ENCODE data around the gene EXD1. TPM values are rescaled to one million over a fixed set of nuclear protein-coding genes. Genes with fewer than 3 reads are reported as not detected.
"Not testable (repeated sequence)": the region's sequence is repeated elsewhere in the genome, so short reads cannot be mapped to it uniquely, and the experiment has no call there.

EXD1 gene
- total RNA-seq, 1 experiment from 2014 or later: 0.37 TPM

DNA sequence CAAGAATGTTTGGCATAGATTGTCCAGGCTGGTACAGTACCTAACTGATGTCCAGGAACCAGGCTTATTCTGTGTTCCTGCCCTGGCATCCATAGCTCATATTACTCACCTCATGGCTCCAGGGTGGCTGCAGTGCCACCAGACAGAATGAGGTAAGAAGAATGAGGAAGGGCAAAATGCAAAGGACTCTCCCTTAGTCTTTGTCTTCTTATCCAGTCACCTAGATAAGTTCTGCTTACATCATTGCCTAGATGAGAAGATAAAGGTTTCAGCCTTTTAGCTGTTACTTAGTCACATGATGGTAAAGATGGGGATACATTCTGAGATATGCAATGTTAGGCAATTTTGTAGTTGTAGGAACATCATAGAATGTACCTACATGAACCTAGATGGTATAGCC, 46.3 kb upstream of the EXD1 start:
- ChIA-PET CTCF (no interaction called here), POLR2A (interaction anchor here (1.2 kb wide), 1 partner anchor 20 kb away, joined by 4 read pairs; no protein-coding TSS in a partner anchor)
- BruUV-seq (replicated peaks): no TSS peak
- DNase-seq (ENCODE audit: unreplicated experiment): no peak
- Mint-ChIP-seq H3K27me3 (ENCODE audit: insufficient read depth, unreplicated experiment) (no peaks in the 10 kb centered on the region), H3K27ac (ENCODE audit: low read depth, unreplicated experiment) (no peak overlapping the region), H3K4me1 (ENCODE audit: insufficient read depth, unreplicated experiment) (peaks cover 8% of the 10 kb centered on the region), H3K9me3 (ENCODE audit: unreplicated experiment) (no peaks in the 10 kb centered on the region), H3K36me3 (ENCODE audit: insufficient read depth, unreplicated experiment) (peaks cover 68% of the 10 kb centered on the region), H3K4me3 (ENCODE audit: unreplicated experiment) (no peak overlapping the region)
- TF ChIP-seq, protein P1, sequence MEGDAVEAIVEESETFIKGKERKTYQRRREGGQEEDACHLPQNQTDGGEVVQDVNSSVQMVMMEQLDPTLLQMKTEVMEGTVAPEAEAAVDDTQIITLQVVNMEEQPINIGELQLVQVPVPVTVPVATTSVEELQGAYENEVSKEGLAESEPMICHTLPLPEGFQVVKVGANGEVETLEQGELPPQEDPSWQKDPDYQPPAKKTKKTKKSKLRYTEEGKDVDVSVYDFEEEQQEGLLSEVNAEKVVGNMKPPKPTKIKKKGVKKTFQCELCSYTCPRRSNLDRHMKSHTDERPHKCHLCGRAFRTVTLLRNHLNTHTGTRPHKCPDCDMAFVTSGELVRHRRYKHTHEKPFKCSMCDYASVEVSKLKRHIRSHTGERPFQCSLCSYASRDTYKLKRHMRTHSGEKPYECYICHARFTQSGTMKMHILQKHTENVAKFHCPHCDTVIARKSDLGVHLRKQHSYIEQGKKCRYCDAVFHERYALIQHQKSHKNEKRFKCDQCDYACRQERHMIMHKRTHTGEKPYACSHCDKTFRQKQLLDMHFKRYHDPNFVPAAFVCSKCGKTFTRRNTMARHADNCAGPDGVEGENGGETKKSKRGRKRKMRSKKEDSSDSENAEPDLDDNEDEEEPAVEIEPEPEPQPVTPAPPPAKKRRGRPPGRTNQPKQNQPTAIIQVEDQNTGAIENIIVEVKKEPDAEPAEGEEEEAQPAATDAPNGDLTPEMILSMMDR (IDR thresholded peaks at IDR 0.05; ENCODE audit: unreplicated experiment): no peak
- intact Hi-C loops (cut with micrococcal nuclease): no loop called here

DNA sequence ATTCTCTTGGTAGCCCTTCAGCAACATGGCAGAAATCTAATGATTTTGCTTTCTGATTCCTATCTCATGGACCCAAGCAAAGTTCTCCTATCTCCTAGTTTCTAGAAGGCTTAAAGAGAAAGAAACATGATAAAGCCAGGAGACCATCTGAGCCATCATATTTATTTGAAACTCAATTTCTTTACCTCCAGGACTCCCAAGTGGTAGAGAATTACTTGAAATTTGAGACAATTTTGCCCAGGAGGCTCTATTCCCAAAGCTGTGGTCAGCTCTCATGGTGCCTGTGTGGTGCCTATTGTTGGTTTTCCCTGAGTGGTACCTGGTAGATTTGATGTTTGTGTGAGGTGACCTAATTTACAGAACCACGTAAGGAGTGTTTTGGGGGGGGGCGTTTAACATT, 39.3 kb upstream of the EXD1 start:
- no peak for DNase-seq (ENCODE audit: unreplicated experiment)
- Mint-ChIP-seq H3K27ac (ENCODE audit: low read depth, unreplicated experiment) (no peak overlapping the region), H3K4me1 (ENCODE audit: insufficient read depth, unreplicated experiment) (no peaks in the 10 kb centered on the region), H3K9me3 (ENCODE audit: unreplicated experiment) (no peaks in the 10 kb centered on the region), H3K4me3 (ENCODE audit: unreplicated experiment) (no peak overlapping the region), H3K36me3 (ENCODE audit: insufficient read depth, unreplicated experiment) (peaks cover 78% of the 10 kb centered on the region), H3K27me3 (ENCODE audit: insufficient read depth, unreplicated experiment) (no peaks in the 10 kb centered on the region)
- POLR2A ChIA-PET: interaction anchor here (1.1 to 1.4 kb wide), 3 partner anchors 11 to 17 kb away, joined by 3 to 4 read pairs (median 3); no protein-coding TSS in a partner anchor
- intact Hi-C loops (cut with micrococcal nuclease): no loop called here
- no TSS peak for BruUV-seq (replicated peaks)
- CTCF ChIA-PET: no interaction called here
- TF ChIP-seq, protein P1 (IDR thresholded peaks at IDR 0.05; ENCODE audit: unreplicated experiment): no peak

DNA sequence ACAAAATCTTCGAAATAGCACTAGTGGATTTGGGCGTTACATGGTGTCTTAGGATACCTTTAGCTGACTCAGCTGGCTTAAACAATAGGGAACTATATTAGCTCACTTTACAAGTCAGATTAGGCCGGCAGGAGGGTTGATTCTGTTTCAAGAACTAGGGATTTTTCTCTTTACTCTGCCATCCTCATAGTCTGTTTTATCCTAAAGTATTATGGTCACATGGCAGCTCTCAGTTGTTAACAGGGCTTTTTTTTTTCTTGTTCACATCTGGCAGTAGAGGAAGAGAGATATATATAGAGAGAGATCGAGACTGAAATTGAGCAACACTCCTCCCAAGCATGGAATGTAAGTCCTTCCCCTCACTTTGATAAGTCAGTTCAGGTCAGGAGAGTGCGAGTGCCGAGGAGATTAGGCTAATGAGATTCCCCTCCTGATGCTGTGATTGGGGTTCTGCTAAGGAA, 33.4 kb upstream of the EXD1 start:
- H3K27me3 Mint-ChIP-seq (ENCODE audit: insufficient read depth, unreplicated experiment): no peaks in the 10 kb centered on the region
- DNase-seq (ENCODE audit: unreplicated experiment): peak; percentile 25
- CTCF ChIA-PET: no interaction called here
- H3K36me3 Mint-ChIP-seq (ENCODE audit: insufficient read depth, unreplicated experiment): peaks cover 65% of the 10 kb centered on the region
- H3K9me3 Mint-ChIP-seq (ENCODE audit: unreplicated experiment): no peaks in the 10 kb centered on the region
- peaks cover 10% of the 10 kb centered on the region for H3K4me1 Mint-ChIP-seq (ENCODE audit: insufficient read depth, unreplicated experiment)
- TF ChIP-seq, protein P1 (IDR thresholded peaks at IDR 0.05; ENCODE audit: unreplicated experiment): no peak
- intact Hi-C loops (cut with micrococcal nuclease): no loop called here
- H3K27ac Mint-ChIP-seq (ENCODE audit: low read depth, unreplicated experiment): peak overlapping the region; percentile 51
- POLR2A ChIA-PET: interaction anchor here (0.6 to 2.0 kb wide), 2 partner anchors 10 to 19 kb away, joined by 3 to 7 read pairs; no protein-coding TSS in a partner anchor
- H3K4me3 Mint-ChIP-seq (ENCODE audit: unreplicated experiment): no peak overlapping the region
- BruUV-seq (replicated peaks): no TSS peak

DNA sequence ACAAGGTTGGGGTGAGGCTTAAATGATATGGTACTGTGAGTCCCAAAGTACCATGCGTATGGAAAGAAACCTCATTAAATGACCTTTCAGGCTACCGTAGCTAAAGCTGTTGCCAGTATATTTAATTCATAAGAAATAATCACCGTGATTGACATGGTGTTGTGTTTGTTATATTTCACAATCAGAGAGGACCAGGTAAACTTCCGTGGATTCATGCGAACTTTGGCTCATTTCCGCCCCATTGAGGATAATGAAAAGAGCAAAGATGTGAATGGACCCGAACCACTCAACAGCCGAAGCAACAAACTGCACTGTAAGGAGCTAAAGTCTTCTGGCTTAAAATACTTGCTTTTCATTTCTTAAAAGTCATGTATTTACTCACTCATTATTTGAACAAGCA, 32.0 kb upstream of the EXD1 start:
- H3K27ac Mint-ChIP-seq (ENCODE audit: low read depth, unreplicated experiment): no peak overlapping the region
- BruUV-seq (replicated peaks): no TSS peak
- peaks cover 16% of the 10 kb centered on the region for H3K4me1 Mint-ChIP-seq (ENCODE audit: insufficient read depth, unreplicated experiment)
- TF ChIP-seq, protein P1 (IDR thresholded peaks at IDR 0.05; ENCODE audit: unreplicated experiment): no peak
- ChIA-PET POLR2A (interaction anchor here (0.6 to 2.0 kb wide), 3 partner anchors 13 to 31 kb away, joined by 3 to 7 read pairs (median 4); no protein-coding TSS in a partner anchor), CTCF (interaction anchor here (0.8 kb wide), 1 partner anchor 32 kb away, joined by 3 read pairs; the partner anchor contains the start of genes CHP1 and EXD1)
- H3K4me3 Mint-ChIP-seq (ENCODE audit: unreplicated experiment): no peak overlapping the region
- H3K36me3 Mint-ChIP-seq (ENCODE audit: insufficient read depth, unreplicated experiment): peaks cover 70% of the 10 kb centered on the region
- intact Hi-C loops (cut with micrococcal nuclease): no loop called here
- H3K9me3 Mint-ChIP-seq (ENCODE audit: unreplicated experiment): no peaks in the 10 kb centered on the region
- DNase-seq (ENCODE audit: unreplicated experiment): no peak
- H3K27me3 Mint-ChIP-seq (ENCODE audit: insufficient read depth, unreplicated experiment): no peaks in the 10 kb centered on the region

DNA sequence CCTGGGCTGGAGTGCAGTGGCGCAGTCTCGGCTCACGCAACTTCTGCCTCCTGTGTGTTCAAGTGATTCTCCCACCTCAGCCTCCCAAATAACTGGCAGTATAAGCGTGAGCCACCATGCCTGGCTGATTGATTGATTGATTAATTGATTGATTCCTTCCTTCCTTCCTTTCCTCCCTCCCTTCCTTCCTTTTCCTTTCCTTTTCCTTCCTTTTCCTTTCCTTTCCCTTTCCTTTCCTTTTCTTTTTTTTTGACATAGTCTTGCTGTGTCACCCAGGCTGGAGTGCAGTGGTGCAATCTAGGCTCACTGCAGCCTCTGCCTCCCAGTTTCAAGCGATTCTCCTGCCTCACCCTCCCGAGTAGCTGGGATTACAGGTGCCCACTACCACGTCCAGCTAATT, 30.4 kb upstream of the EXD1 start:
- H3K27ac Mint-ChIP-seq (ENCODE audit: low read depth, unreplicated experiment); DNase-seq (ENCODE audit: unreplicated experiment); POLR2A ChIA-PET; CTCF ChIA-PET; H3K27me3 Mint-ChIP-seq (ENCODE audit: insufficient read depth, unreplicated experiment); BruUV-seq (replicated peaks); H3K4me3 Mint-ChIP-seq (ENCODE audit: unreplicated experiment); H3K9me3 Mint-ChIP-seq (ENCODE audit: unreplicated experiment); intact Hi-C loops (cut with micrococcal nuclease): not testable (repeated sequence)
- peaks cover 65% of the 10 kb centered on the region for H3K36me3 Mint-ChIP-seq (ENCODE audit: insufficient read depth, unreplicated experiment)
- peaks cover 22% of the 10 kb centered on the region for H3K4me1 Mint-ChIP-seq (ENCODE audit: insufficient read depth, unreplicated experiment)
